OCI-LY1 (cell line): Measurements from ENCODE around the gene DTX2.
"Not testable (repeated sequence)": the region's sequence is repeated elsewhere in the genome, so short reads cannot be mapped to it uniquely, and the experiment has no call there.

Source experiments
- EZH2 ChIP-seq: fragments of 200-600 bp; sonication (generic), shearing (Covaris generic); IDR thresholded peaks from 2 replicates; pipeline ENCODE4 v1.8.0; 2017; ENCODE audit warnings: borderline replicate concordance, mixed run types, mild to moderate bottlenecking, antibody characterized with exemption, low read length, moderate library complexity, mixed read lengths
- TF ChIP-seq, protein P1 (sequence below): fragments of 200-600 bp; sonication (generic), shearing (Covaris generic); IDR thresholded peaks from 2 replicates; pipeline ENCODE4 v1.5.1; 2017; ENCODE audit warnings: mild to moderate bottlenecking, antibody characterized with exemption, low read length, moderate library complexity, mixed read lengths

DNA sequence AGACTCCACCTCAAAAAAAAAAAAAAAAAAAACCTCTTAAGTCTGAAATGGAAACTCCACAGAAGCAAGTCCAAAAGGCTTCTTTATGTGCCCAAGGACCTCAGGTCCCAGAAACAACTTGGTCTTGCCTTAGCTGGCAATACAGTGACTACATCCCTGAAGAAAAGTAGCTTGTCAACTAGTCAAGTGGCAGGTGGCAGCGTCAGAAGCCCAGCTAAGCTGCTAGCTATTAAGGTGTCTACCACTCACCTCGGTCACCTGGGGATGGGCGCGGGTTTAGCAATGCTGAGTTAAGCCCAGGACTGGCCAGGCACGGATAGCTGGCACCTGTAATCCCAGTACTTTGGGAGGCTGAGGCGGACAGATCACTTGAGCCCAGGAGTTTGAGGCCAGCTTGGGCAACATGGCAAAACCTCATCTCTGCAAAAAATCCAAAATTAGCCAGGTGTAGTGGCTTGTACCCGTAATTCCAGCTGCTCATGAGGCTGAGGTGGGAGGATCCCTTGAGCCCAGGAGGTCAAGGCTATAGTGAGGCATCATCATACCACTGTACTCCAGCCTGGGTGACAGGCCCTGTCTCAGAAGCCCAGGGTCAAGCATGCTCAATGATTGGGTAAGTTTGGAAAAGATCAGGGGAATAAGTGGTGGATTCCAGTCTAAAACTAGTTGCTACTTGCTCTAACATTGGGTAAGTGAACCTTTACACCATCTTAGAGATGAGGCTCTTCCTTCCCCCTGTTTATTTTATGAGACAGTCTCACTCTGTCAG is 22.2 kb upstream of the DTX2 start:
- TF ChIP-seq, protein P1, sequence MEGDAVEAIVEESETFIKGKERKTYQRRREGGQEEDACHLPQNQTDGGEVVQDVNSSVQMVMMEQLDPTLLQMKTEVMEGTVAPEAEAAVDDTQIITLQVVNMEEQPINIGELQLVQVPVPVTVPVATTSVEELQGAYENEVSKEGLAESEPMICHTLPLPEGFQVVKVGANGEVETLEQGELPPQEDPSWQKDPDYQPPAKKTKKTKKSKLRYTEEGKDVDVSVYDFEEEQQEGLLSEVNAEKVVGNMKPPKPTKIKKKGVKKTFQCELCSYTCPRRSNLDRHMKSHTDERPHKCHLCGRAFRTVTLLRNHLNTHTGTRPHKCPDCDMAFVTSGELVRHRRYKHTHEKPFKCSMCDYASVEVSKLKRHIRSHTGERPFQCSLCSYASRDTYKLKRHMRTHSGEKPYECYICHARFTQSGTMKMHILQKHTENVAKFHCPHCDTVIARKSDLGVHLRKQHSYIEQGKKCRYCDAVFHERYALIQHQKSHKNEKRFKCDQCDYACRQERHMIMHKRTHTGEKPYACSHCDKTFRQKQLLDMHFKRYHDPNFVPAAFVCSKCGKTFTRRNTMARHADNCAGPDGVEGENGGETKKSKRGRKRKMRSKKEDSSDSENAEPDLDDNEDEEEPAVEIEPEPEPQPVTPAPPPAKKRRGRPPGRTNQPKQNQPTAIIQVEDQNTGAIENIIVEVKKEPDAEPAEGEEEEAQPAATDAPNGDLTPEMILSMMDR = not testable (repeated sequence)
- not testable (repeated sequence) for TF ChIP-seq EZH2
